ENCODE measurements around the gene AGAP2. TPM values are rescaled to one million over a fixed set of nuclear protein-coding genes. Genes with fewer than 3 reads are reported as not detected.

Gene AGAP2
- total RNA-seq, 1 experiment from 2014 or later, result 0.40 TPM

- H3K9ac ChIP-seq (ENCODE audit: low read length), result no peak overlapping the region
- H3K4me3 ChIP-seq (ENCODE audit: low read length), result no peak overlapping the region
- H4K20me1 ChIP-seq (ENCODE audit: low read length), result no peaks in the 10 kb centered on the region
- ChIA-PET CTCF (no interaction called here), POLR2A (ENCODE audit: unreplicated experiment) (no interaction called here)
- ATAC-seq (no peak), DNase-seq (no peak)
- no peaks in the 10 kb centered on the region for H3K79me2 ChIP-seq (ENCODE audit: low read length)
- TF ChIP-seq, protein P1, sequence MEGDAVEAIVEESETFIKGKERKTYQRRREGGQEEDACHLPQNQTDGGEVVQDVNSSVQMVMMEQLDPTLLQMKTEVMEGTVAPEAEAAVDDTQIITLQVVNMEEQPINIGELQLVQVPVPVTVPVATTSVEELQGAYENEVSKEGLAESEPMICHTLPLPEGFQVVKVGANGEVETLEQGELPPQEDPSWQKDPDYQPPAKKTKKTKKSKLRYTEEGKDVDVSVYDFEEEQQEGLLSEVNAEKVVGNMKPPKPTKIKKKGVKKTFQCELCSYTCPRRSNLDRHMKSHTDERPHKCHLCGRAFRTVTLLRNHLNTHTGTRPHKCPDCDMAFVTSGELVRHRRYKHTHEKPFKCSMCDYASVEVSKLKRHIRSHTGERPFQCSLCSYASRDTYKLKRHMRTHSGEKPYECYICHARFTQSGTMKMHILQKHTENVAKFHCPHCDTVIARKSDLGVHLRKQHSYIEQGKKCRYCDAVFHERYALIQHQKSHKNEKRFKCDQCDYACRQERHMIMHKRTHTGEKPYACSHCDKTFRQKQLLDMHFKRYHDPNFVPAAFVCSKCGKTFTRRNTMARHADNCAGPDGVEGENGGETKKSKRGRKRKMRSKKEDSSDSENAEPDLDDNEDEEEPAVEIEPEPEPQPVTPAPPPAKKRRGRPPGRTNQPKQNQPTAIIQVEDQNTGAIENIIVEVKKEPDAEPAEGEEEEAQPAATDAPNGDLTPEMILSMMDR (conservative IDR thresholded peaks at IDR 0.05; ENCODE audit: low read depth, low read length), result no peak
- no peak for TF ChIP-seq EZH2phosphoT487 (IDR thresholded peaks at IDR 0.05; ENCODE audit: borderline replicate concordance, low read length)
- no peak for TF ChIP-seq EZH2 (IDR thresholded peaks at IDR 0.05; ENCODE audit: low read length, unreplicated experiment)
- H2AFZ ChIP-seq (ENCODE audit: low read length), result no peak overlapping the region
- H3K4me1 ChIP-seq (ENCODE audit: insufficient read depth, low read length), result no peaks in the 10 kb centered on the region
- H3K4me2 ChIP-seq (ENCODE audit: low read length), result no peak overlapping the region
- H3K36me3 ChIP-seq (ENCODE audit: low read depth, low read length), result peaks cover 11% of the 10 kb centered on the region; the same call in 1 of the 2 replicates
- intact Hi-C loops (cut with micrococcal nuclease), result no loop called here
- no peaks in the 10 kb centered on the region for H3K9me3 ChIP-seq (ENCODE audit: low read length)
- H3K27ac ChIP-seq (ENCODE audit: low read length), result no peak overlapping the region
- no peaks in the 10 kb centered on the region for H3F3A ChIP-seq (ENCODE audit: low read length, unreplicated experiment)
- no peaks in the 10 kb centered on the region for H3K27me3 ChIP-seq (ENCODE audit: low read length)
- H3K9me2 ChIP-seq (replicated peaks; ENCODE audit: low read length), result no peaks in the 10 kb centered on the region
- BruUV-seq (replicated peaks), result no TSS peak
Observed at GRCh38 chr12:57719777-57720605, 18.6 kb downstream of the AGAP2 start.

DNA sequence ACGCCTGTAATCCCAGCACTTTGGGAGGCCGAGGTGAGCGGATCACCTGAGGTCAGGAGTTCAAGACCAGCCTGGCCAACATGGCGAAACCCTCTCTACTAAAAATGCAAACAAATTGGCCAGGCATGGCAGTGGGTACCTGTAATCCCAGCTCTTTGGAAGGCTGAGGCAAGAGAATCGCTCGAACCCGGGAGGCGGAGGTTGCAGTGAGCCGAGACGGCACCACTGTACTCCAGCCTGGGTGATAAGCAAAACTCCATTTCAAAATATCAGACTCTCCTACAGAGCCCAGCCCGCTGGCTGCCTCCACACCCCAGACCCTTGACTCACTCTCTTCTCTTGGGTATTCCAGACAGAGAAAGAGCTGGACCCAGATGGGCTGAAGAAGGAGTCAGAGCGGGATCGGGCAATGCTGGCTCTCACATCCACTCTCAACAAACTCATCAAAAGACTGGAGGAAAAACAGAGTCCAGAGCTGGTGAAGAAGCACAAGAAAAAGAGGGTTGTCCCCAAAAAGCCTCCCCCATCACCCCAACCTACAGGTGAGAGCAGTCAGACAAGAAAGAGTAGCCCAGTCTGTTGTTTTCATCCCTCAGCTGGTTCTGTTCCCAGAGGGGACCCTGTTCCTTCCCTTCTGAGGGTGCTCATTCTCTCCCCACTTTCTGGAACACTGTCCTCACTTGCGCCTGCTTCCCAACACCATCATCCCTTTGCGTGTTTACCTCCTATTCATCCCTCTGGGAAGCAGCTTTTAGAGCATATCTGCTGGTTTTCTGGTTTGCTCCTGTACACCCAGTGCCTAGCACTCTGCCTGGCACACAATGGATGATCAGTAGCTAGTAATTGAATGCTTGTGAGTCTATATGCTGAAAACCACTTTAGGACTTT, 19.7 kb downstream of the AGAP2 start:
- ChIA-PET CTCF (no interaction called here), POLR2A (ENCODE audit: unreplicated experiment) (no interaction called here)
- intact Hi-C loops (cut with micrococcal nuclease), result no loop called here
- Histone ChIP-seq H3F3A (ENCODE audit: low read length, unreplicated experiment) (no peaks in the 10 kb centered on the region), H3K9ac (ENCODE audit: low read length) (no peak overlapping the region), H3K4me2 (ENCODE audit: low read length) (no peak overlapping the region), H3K9me2 (replicated peaks; ENCODE audit: low read length) (no peaks in the 10 kb centered on the region), H3K9me3 (ENCODE audit: low read length) (no peaks in the 10 kb centered on the region), H3K4me3 (ENCODE audit: low read length) (no peak overlapping the region), H3K79me2 (ENCODE audit: low read length) (no peaks in the 10 kb centered on the region), H3K4me1 (ENCODE audit: insufficient read depth, low read length) (no peaks in the 10 kb centered on the region), H2AFZ (ENCODE audit: low read length) (no peak overlapping the region), H4K20me1 (ENCODE audit: low read length) (no peaks in the 10 kb centered on the region), H3K27me3 (ENCODE audit: low read length) (no peaks in the 10 kb centered on the region), H3K27ac (ENCODE audit: low read length) (no peak overlapping the region), H3K36me3 (ENCODE audit: low read depth, low read length) (peaks cover 11% of the 10 kb centered on the region; the same call in 1 of the 2 replicates)
- TF ChIP-seq, protein P1 (conservative IDR thresholded peaks at IDR 0.05; ENCODE audit: low read depth, low read length), result no peak
- TF ChIP-seq EZH2 (IDR thresholded peaks at IDR 0.05; ENCODE audit: low read length, unreplicated experiment), result no peak
- TF ChIP-seq EZH2phosphoT487 (IDR thresholded peaks at IDR 0.05; ENCODE audit: borderline replicate concordance, low read length), result no peak
- DNase-seq (no peak), ATAC-seq (no peak)
- no TSS peak for BruUV-seq (replicated peaks)

Data from PC-3 (cell line).